OCI-LY7 (cell line): ENCODE data around the gene CIT.

Experiments
- CTCF ChIP-seq: fragments of 200-600 bp; sonication (generic); conservative IDR thresholded peaks from 2 replicates; pipeline ENCODE4 v1.5.1; 2014; ENCODE audit warnings: mild to moderate bottlenecking, antibody characterized with exemption, low read length, moderate library complexity, mixed read lengths
- EZH2phosphoT487 ChIP-seq: fragments of 200-600 bp; sonication (generic); IDR thresholded peaks from 2 replicates; pipeline ENCODE4 v1.6.1; 2018; ENCODE audit warnings: low read depth, borderline replicate concordance, mild to moderate bottlenecking, mixed run types, antibody characterized with exemption, low read length, moderate library complexity, mixed read lengths

- 0 out of 2 replicates have a peak, but pooled peaks have one; percentile 22 for TF ChIP-seq CTCF
- TF ChIP-seq EZH2phosphoT487 = no peak
These were observed 200.5 kb downstream of the CIT start for GRCh38 chr12:119676573-119676972.
